HG03175 (cell line): ENCODE measurements around the gene ATP6V1A.

ENCODE experiments used
- ATAC-seq: cut with Tn5 transposase; IDR thresholded peaks from one replicate; pipeline ENCODE4 v1.9.1; 2021; ENCODE audit warnings: mild to moderate bottlenecking, moderate library complexity; ENCODE audit not compliant: unreplicated experiment

The ATP6V1A gene

GRCh38 chr3:113746548-113747282 lies at the start of gene ATP6V1A:
ATP6V1A (plus strand) TSS chr3:113747035; CDS start chr3:113778754, 31,719 bp downstream.
- ATAC-seq = peak; percentile 49

GRCh38 chr3:113697500-113698090 lies 49.2 kb upstream of the ATP6V1A start:
- ATAC-seq = no peak

GRCh38 chr3:113698213-113698742 lies 48.6 kb upstream of the ATP6V1A start:
- no peak for ATAC-seq

- no peak for ATAC-seq
These were observed 47.9 kb upstream of the ATP6V1A start for GRCh38 chr3:113698956-113699355.

GRCh38 chr3:113707835-113708234 lies 39.0 kb upstream of the ATP6V1A start:
- ATAC-seq = no peak

GRCh38 chr3:113712129-113712528 lies 34.7 kb upstream of the ATP6V1A start:
- ATAC-seq = no peak

GRCh38 chr3:113714702-113715101 lies 32.1 kb upstream of the ATP6V1A start:
- ATAC-seq = no peak

- no peak for ATAC-seq
These were observed 29.5 kb upstream of the ATP6V1A start for GRCh38 chr3:113717308-113717707.

- ATAC-seq = no peak
These were observed 29.0 kb upstream of the ATP6V1A start for GRCh38 chr3:113717818-113718217.

- no peak for ATAC-seq
These were observed 27.5 kb upstream of the ATP6V1A start for GRCh38 chr3:113719294-113719693.

- ATAC-seq = no peak
These were observed 27.1 kb upstream of the ATP6V1A start for GRCh38 chr3:113719758-113720157.

GRCh38 chr3:113721636-113722035 lies 25.2 kb upstream of the ATP6V1A start:
- ATAC-seq = no peak

- no peak for ATAC-seq
These were observed 18.2 kb upstream of the ATP6V1A start for GRCh38 chr3:113728661-113729060.

GRCh38 chr3:113730550-113730949 lies 16.3 kb upstream of the ATP6V1A start:
- no peak for ATAC-seq

GRCh38 chr3:113731694-113732093 lies 15.1 kb upstream of the ATP6V1A start:
- ATAC-seq = no peak

- ATAC-seq = peak; percentile 78
These were observed 10.2 kb upstream of the ATP6V1A start for GRCh38 chr3:113736548-113737089.

GRCh38 chr3:113741086-113741485 lies 5.7 kb upstream of the ATP6V1A start:
- no peak for ATAC-seq

- ATAC-seq = no peak
These were observed 5.2 kb upstream of the ATP6V1A start for GRCh38 chr3:113741620-113742019.

GRCh38 chr3:113743006-113743630 lies 3.7 kb upstream of the ATP6V1A start:
- no peak for ATAC-seq

GRCh38 chr3:113744941-113745755 lies 1.7 kb upstream of the ATP6V1A start:
- ATAC-seq = peak; percentile 62
